ENCODE measurements around the gene TRAP1. TPM values are rescaled to one million over a fixed set of nuclear protein-coding genes. Genes with fewer than 3 reads are reported as not detected.

TRAP1 gene
- total RNA-seq, 4 donors from 2014 or later: 43.2 to 53.8 (median 51.2) TPM

GRCh38 chr16:3655030-3655395 is 62.3 kb downstream of the TRAP1 start:
- ATAC-seq: no peak
- 90 to 100% methylated on average over 1 to 8 of the region's 12 CpGs for WGBS, 2 donors (ENCODE audit: low coverage in 1 of 2)
- peaks cover 0 to 86% of the 10 kb centered on the region in 2 donors for H3K36me3 ChIP-seq
- no peak overlapping the region for H3K27ac ChIP-seq
- H3K4me3 ChIP-seq: no peak overlapping the region
- TF ChIP-seq POLR2AphosphoS5 (IDR thresholded peaks at IDR 0.05) (no peak), EP300 (IDR thresholded peaks at IDR 0.05) (no peak), CTCF (IDR thresholded peaks at IDR 0.05) (no peak), POLR2A (IDR thresholded peaks at IDR 0.05) (no peak)
- H3K9me3 ChIP-seq: no peaks in the 10 kb centered on the region
- no peaks in the 10 kb centered on the region for H3K27me3 ChIP-seq
- no peaks in the 10 kb centered on the region for H3K4me1 ChIP-seq

- H3K27ac ChIP-seq: no peak within 1 kb of the TSS
- H3K27me3 ChIP-seq: no peaks in the 10 kb centered on the region
- no peaks in the 10 kb centered on the region for H3K9me3 ChIP-seq
- peak; percentile 65 for ATAC-seq
- 87 to 100% methylated on average over 2 to 6 of the region's 14 CpGs for WGBS, 2 donors (ENCODE audit: low coverage in 1 of 2)
- no peak within 1 kb of the TSS for H3K4me3 ChIP-seq
- no peaks in the 10 kb centered on the region for H3K4me1 ChIP-seq
- peaks cover 0 to 80% of the 10 kb centered on the region in 2 donors for H3K36me3 ChIP-seq
- no peak for TF ChIP-seq POLR2AphosphoS5 (IDR thresholded peaks at IDR 0.05)
- peak in 3 of 4 experiments; percentile 32 to 63 (median 40) for TF ChIP-seq CTCF (IDR thresholded peaks at IDR 0.05)
Measured at GRCh38 chr16:3654249-3654991, 62.9 kb downstream of the TRAP1 start, which contains the start of gene DNASE1. DNASE1 (plus strand) TSS chr16:3654691; CDS start chr16:3655374, 683 bp downstream.

- H3K27me3 ChIP-seq: no peaks in the 10 kb centered on the region
- no peaks in the 10 kb centered on the region for H3K4me1 ChIP-seq
- 73% methylated on average over 5 of the region's 14 CpGs; no CpG with 5 or more reads in 1 of the 2 donors for WGBS, 2 donors (ENCODE audit: low coverage in 1 of 2)
- no peaks in the 10 kb centered on the region for H3K9me3 ChIP-seq
- H3K4me3 ChIP-seq: no peak overlapping the region
- TF ChIP-seq POLR2AphosphoS5 (IDR thresholded peaks at IDR 0.05) (no peak), EP300 (IDR thresholded peaks at IDR 0.05) (no peak), POLR2A (IDR thresholded peaks at IDR 0.05) (no peak), CTCF (IDR thresholded peaks at IDR 0.05) (no peak)
- H3K27ac ChIP-seq: no peak overlapping the region
- no peak for ATAC-seq
- peaks cover 0 to 62% of the 10 kb centered on the region in 2 donors for H3K36me3 ChIP-seq
Measured at GRCh38 chr16:3652373-3653195, 64.7 kb downstream of the TRAP1 start.

GRCh38 chr16:3651461-3652372 is 65.6 kb downstream of the TRAP1 start:
- Histone ChIP-seq H3K27ac (no peak overlapping the region), H3K9me3 (no peaks in the 10 kb centered on the region), H3K4me3 (no peak overlapping the region), H3K27me3 (no peaks in the 10 kb centered on the region), H3K4me1 (no peaks in the 10 kb centered on the region), H3K36me3 (peaks cover 0 to 53% of the 10 kb centered on the region in 2 donors)
- no peak for ATAC-seq
- TF ChIP-seq CTCF (IDR thresholded peaks at IDR 0.05) (no peak), POLR2AphosphoS5 (IDR thresholded peaks at IDR 0.05) (no peak), EP300 (IDR thresholded peaks at IDR 0.05) (no peak), POLR2A (IDR thresholded peaks at IDR 0.05) (no peak)
- 40 to 100% methylated on average over 1 of the region's 18 CpGs for WGBS, 2 donors (ENCODE audit: low coverage in 1 of 2)

All from gastroesophageal sphincter (tissue), 4 donors.